Measurements from ENCODE around the gene TGOLN2.

DNA sequence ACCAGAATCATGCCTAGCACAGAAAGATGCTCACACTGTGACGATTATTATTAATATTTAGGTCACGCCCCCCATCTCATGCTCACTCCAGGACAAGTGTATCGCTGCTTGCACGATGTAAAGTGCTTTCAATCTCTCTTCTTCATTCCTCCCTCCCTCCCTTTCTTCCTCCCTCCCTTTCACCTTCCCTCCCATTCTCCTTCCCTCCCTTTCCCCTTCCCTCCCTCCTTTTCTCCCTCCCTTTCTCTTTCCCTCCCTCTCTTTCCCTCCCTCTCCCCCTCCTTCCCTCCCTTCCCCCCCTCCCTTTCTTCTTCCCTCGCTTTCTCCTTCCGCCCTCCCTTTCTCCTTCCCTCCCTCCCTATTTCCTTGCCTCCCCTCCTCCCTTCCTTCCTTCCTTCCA, 19.6 kb downstream of the TGOLN2 start:
- TF ChIP-seq CTCF (CRISPR knock-in tag; IDR thresholded peaks at IDR 0.05): no peak
- peak; percentile 97 for TF ChIP-seq HNRNPK (IDR thresholded peaks at IDR 0.05; ENCODE audit: low read depth, low read length, poor library complexity, severe bottlenecking)
- no peak for TF ChIP-seq ZNF777 (CRISPR knock-in tag; IDR thresholded peaks at IDR 0.05)
- TF ChIP-seq GABPB1 (CRISPR knock-in tag; IDR thresholded peaks at IDR 0.05): no peak
- no peak for TF ChIP-seq POLR2AphosphoS2 (IDR thresholded peaks at IDR 0.05; ENCODE audit: low read depth, low read length)
- TF ChIP-seq USF2 (IDR thresholded peaks at IDR 0.05; ENCODE audit: low read depth, low read length): no peak
- TF ChIP-seq USF2 (CRISPR knock-in tag; IDR thresholded peaks at IDR 0.05; ENCODE audit: borderline replicate concordance): no peak
- TF ChIP-seq ZNF598 (CRISPR knock-in tag; IDR thresholded peaks at IDR 0.05; ENCODE audit: borderline replicate concordance): no peak
- TF ChIP-seq NR2F6 (IDR thresholded peaks at IDR 0.05): no peak
- TF ChIP-seq NR2F6 (CRISPR knock-in tag; IDR thresholded peaks at IDR 0.05): no peak
- TF ChIP-seq KDM4B (CRISPR knock-in tag; IDR thresholded peaks at IDR 0.05): no peak
- TF ChIP-seq PAX8 (CRISPR knock-in tag; IDR thresholded peaks at IDR 0.05; ENCODE audit: borderline replicate concordance): no peak
- TF ChIP-seq POLR2A (IDR thresholded peaks at IDR 0.05; ENCODE audit: insufficient read depth in 1 of 2, low read depth in 2 of 2, low read length in 2 of 2): no peak
- no peak for TF ChIP-seq FOXK2 (IDR thresholded peaks at IDR 0.05)

Data from HepG2 (cell line).